Large intestine (tissue), 3 donors: ENCODE measurements around the gene LIMCH1. TPM values are rescaled to one million over a fixed set of nuclear protein-coding genes. Genes with fewer than 3 reads are reported as not detected.

Experiments
- DNase-seq, 2 donors: peaks; one replicate each; pipeline versions ENCODE4 v3.0.0 to v3.0.0-alpha.2; 2013
- H3K27ac ChIP-seq: one replicate; pipeline ENCODE4 v1.5.1; 2013; ENCODE audit warnings: low read length
- H3K27me3 ChIP-seq: 2 replicates; pipeline ENCODE4 v1.6.1; 2013; ENCODE audit warnings: low read length; ENCODE audit not compliant: control insufficient read depth, insufficient read depth
- H3K36me3 ChIP-seq: 2 replicates; pipeline ENCODE4 v1.6.1; 2013; ENCODE audit warnings: low read length; ENCODE audit not compliant: control insufficient read depth, insufficient read depth
- H3K4me1 ChIP-seq: one replicate; pipeline ENCODE4 v1.6.1; 2013; ENCODE audit warnings: low read length; ENCODE audit not compliant: control insufficient read depth, insufficient read depth
- H3K4me3 ChIP-seq: one replicate; pipeline ENCODE4 v1.5.1; 2013; ENCODE audit warnings: low read length
- H3K9me3 ChIP-seq: one replicate; pipeline ENCODE4 v1.6.1; 2013; ENCODE audit warnings: mild to moderate bottlenecking, low read depth, low read length, moderate library complexity; ENCODE audit not compliant: control insufficient read depth
- WGBS: methylation state at CpG from one replicate; pipeline ENCODE4 v1.1.5; 2013; ENCODE audit warnings: low lambda C conversion rate; ENCODE audit not compliant: insufficient coverage; 5-methylcytosine and 5-hydroxymethylcytosine counted together
- polyA plus RNA-seq: library from polyadenylated mRNA; unstranded; fragments of 120-200 nt; gene quantifications from one replicate; pipeline ENCODE4 v1.2.1, GENCODE V29; 2013

LIMCH1 gene
- polyA plus RNA-seq, 1 donor: 18.6 TPM

- Histone ChIP-seq H3K9me3 (no peaks in the 10 kb centered on the region), H3K27me3 (no peaks in the 10 kb centered on the region), H3K4me3 (no peak overlapping the region), H3K4me1 (no peaks in the 10 kb centered on the region), H3K36me3 (no peaks in the 10 kb centered on the region), H3K27ac (no peak overlapping the region)
- no CpG with 5 or more reads among the region's 16 CpGs for WGBS
- no peak for DNase-seq
Observed at GRCh38 chr4:41619161-41619560, 81.2 kb downstream of the LIMCH1 start.

GRCh38 chr4:41620594-41621256, 82.8 kb downstream of the LIMCH1 start:
- DNase-seq: no peak
- H3K27me3 ChIP-seq: no peaks in the 10 kb centered on the region
- H3K27ac ChIP-seq: no peak overlapping the region
- H3K4me3 ChIP-seq: no peak overlapping the region
- H3K4me1 ChIP-seq: no peaks in the 10 kb centered on the region
- H3K9me3 ChIP-seq: no peaks in the 10 kb centered on the region
- WGBS: no CpG with 5 or more reads among the region's 5 CpGs
- H3K36me3 ChIP-seq: no peaks in the 10 kb centered on the region

DNA sequence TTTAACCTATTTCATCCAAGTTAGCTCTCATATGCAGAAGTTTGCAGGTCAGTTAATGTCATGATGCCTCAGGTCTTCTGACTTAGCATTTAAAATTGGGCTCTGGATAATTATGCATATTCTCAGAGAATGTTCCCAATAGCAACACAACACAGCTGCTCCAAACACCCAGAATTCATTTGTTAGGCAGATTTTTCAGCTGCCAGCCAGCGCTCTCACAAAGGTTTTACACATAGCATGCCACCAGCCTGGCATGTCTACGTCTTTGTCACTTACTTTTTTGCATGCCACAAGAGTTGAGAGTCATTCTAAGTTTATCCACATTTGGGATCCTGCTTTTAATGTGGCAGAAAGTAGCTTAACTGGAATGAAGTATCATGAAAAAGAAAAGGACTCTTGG, 84.8 kb downstream of the LIMCH1 start:
- DNase-seq: no peak
- no peaks in the 10 kb centered on the region for H3K9me3 ChIP-seq
- no peak overlapping the region for H3K27ac ChIP-seq
- H3K27me3 ChIP-seq: no peaks in the 10 kb centered on the region
- H3K4me1 ChIP-seq: no peaks in the 10 kb centered on the region
- no peak overlapping the region for H3K4me3 ChIP-seq
- H3K36me3 ChIP-seq: no peaks in the 10 kb centered on the region
- WGBS: no CpG with 5 or more reads among the region's 2 CpGs

DNA sequence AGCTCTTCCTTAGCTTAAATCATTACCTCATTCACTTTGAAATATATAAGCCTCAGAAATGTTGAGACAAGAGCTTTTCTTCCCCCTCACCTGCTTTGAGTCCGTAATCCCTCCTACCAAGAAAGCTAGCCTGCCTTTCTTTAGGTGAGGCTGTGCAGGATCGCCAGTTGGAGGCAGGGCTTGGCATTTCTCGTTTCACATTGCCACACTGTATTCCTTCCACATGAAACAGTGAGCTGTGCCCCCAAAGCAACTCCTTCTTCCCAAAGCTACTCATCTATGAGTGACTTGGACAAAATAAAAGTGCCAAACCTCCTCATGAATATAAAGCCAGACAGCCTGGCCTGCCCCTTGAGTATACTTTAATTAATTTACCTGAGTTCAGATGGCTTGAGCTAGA, 86.8 kb downstream of the LIMCH1 start:
- no CpG with 5 or more reads among the region's 3 CpGs for WGBS
- Histone ChIP-seq H3K9me3 (no peaks in the 10 kb centered on the region), H3K4me3 (no peak overlapping the region), H3K27me3 (no peaks in the 10 kb centered on the region), H3K4me1 (no peaks in the 10 kb centered on the region), H3K36me3 (no peaks in the 10 kb centered on the region), H3K27ac (no peak overlapping the region)
- DNase-seq: no peak

- no peaks in the 10 kb centered on the region for H3K27me3 ChIP-seq
- no peaks in the 10 kb centered on the region for H3K9me3 ChIP-seq
- DNase-seq: no peak
- H3K4me1 ChIP-seq: no peaks in the 10 kb centered on the region
- no peaks in the 10 kb centered on the region for H3K36me3 ChIP-seq
- H3K27ac ChIP-seq: no peak overlapping the region
- no peak overlapping the region for H3K4me3 ChIP-seq
- 92% methylated on average over 2 of the region's 5 CpGs for WGBS
Observed at GRCh38 chr4:41625531-41625930, 87.6 kb downstream of the LIMCH1 start.

DNA sequence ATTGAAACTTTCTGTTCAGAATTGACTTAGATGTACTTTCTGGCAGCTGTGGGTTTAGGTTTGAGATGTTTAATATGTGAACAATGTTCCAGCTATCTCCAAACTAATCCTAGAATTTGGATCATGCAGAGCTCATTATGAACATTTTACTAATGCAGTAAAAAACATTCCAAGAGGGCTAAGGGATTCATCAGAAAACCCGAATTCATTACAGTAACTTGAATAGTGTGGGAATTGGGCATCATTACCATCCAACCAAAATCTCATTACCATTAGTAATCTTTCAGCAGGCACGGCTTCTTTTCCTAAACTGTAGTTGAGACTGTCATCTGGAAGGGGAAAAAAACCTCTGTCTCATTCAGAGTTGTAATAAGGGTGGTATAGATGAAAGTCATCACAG, 91.0 kb downstream of the LIMCH1 start:
- Histone ChIP-seq H3K4me1 (no peaks in the 10 kb centered on the region), H3K27ac (no peak overlapping the region), H3K27me3 (no peaks in the 10 kb centered on the region), H3K4me3 (no peak overlapping the region), H3K9me3 (no peaks in the 10 kb centered on the region), H3K36me3 (no peaks in the 10 kb centered on the region)
- no CpG with 5 or more reads among the region's 2 CpGs for WGBS
- DNase-seq: no peak

- no peak for DNase-seq
- Histone ChIP-seq H3K4me1 (no peaks in the 10 kb centered on the region), H3K36me3 (no peaks in the 10 kb centered on the region), H3K27me3 (no peaks in the 10 kb centered on the region), H3K4me3 (no peak overlapping the region), H3K9me3 (no peaks in the 10 kb centered on the region), H3K27ac (no peak overlapping the region)
- no CpG with 5 or more reads among the region's 3 CpGs for WGBS
Observed at GRCh38 chr4:41631523-41631922, 93.6 kb downstream of the LIMCH1 start.

DNA sequence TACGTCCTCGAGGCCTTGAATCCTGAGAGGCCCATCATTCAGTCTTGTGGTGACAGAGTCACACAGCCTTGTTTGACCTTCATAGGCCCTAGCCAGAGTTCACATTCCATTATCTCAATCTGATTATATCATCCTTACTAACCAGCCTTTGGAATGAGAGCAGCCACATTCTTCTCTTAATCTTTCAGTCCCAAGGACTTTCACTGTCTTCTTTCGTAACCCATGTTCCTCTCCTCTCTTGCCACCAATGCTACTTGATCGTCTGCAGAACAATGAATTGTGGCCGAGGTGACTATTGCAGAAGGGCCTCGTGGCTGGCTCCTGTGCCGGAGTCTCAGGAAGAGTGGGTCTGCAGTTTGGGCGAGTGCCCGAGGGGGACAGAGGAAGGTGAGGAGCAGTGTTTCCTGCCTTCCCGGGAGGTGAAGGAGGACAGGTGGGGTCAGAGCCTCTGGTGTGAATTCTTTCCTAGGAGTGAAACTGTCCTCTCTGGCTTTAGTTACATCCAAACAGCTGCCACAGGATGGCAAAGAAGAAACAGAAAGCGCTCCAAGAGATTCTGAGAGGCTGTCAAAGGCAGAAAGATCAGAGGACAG, 94.6 kb downstream of the LIMCH1 start:
- Histone ChIP-seq H3K27me3 (no peaks in the 10 kb centered on the region), H3K4me1 (no peaks in the 10 kb centered on the region), H3K4me3 (no peak overlapping the region), H3K36me3 (no peaks in the 10 kb centered on the region), H3K9me3 (no peaks in the 10 kb centered on the region), H3K27ac (no peak overlapping the region)
- WGBS: 90% methylated on average over 2 of the region's 11 CpGs
- no peak for DNase-seq

DNA sequence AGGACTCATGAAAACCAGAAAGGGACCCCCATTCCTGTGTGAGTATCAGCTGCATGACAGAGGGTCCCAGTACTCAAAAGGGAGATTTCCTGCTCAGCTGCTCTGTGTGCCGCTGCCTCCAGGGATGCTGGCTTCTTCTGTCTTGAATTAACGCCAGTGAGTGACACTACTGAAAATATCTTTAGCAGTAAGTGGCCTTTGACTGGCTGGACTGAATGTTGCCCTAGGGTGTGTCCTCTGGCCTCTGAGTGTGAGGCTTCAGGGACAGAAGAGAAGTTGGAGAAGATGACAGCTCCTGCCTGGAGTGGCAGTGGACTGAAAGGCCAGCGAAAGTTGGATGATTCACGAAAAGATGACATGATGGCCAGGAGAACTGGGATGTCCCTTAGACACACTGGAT, 95.4 kb downstream of the LIMCH1 start:
- WGBS: 100% methylated on average over 1 of the region's 4 CpGs
- no peaks in the 10 kb centered on the region for H3K9me3 ChIP-seq
- DNase-seq: no peak
- H3K4me1 ChIP-seq: no peaks in the 10 kb centered on the region
- H3K36me3 ChIP-seq: no peaks in the 10 kb centered on the region
- no peak overlapping the region for H3K27ac ChIP-seq
- H3K4me3 ChIP-seq: no peak overlapping the region
- no peaks in the 10 kb centered on the region for H3K27me3 ChIP-seq

GRCh38 chr4:41635441-41635840, 97.5 kb downstream of the LIMCH1 start:
- no peak overlapping the region for H3K27ac ChIP-seq
- no peak for DNase-seq
- no peaks in the 10 kb centered on the region for H3K9me3 ChIP-seq
- H3K4me3 ChIP-seq: no peak overlapping the region
- no peaks in the 10 kb centered on the region for H3K27me3 ChIP-seq
- 86% methylated on average over 2 of the region's 3 CpGs for WGBS
- no peaks in the 10 kb centered on the region for H3K36me3 ChIP-seq
- no peaks in the 10 kb centered on the region for H3K4me1 ChIP-seq

GRCh38 chr4:41638203-41638602, 100.2 kb downstream of the LIMCH1 start:
- WGBS: 100% methylated on average over 2 of the region's 3 CpGs
- peaks cover 8% of the 10 kb centered on the region for H3K27me3 ChIP-seq
- H3K4me3 ChIP-seq: no peak overlapping the region

More at GRCh38 chr4:41638203-41638602, 100.2 kb downstream of the LIMCH1 start:
- no peak for DNase-seq
- no peaks in the 10 kb centered on the region for H3K36me3 ChIP-seq
- H3K27ac ChIP-seq: no peak overlapping the region
- no peaks in the 10 kb centered on the region for H3K9me3 ChIP-seq
- no peaks in the 10 kb centered on the region for H3K4me1 ChIP-seq
